CD1c-positive myeloid dendritic cell (primary cell): ENCODE results near the gene LGALS7.

Experiments
- DNase-seq: peaks from one replicate; pipeline ENCODE4 v3.0.0-alpha.2; 2016; ENCODE audit errors: extremely low spot score

Gene LGALS7

DNA sequence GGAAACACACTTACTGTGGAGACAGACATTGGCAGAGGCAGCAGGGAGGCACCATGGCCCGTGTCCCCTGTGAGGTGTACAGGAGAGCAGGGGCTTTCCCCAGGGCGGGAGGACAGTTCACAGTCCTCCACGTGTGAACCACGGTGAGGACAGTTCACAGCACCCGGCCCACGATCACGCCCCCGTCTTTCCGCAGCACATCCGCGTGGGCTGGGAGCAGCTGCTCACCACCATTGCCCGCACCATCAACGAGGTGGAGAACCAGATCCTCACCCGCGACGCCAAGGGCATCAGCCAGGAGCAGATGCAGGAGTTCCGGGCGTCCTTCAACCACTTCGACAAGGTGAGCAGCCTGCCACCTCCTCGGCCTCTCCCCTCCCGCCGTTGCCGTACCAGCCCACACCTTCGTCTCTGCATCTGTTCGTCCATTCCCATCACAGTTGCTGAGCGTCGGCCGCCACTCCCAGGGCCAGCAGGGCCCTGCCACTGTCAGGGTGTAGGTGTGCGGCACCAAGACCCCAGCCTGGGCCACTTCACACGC lies 46.5 kb downstream of the LGALS7 start:
- DNase-seq: no peak

DNA sequence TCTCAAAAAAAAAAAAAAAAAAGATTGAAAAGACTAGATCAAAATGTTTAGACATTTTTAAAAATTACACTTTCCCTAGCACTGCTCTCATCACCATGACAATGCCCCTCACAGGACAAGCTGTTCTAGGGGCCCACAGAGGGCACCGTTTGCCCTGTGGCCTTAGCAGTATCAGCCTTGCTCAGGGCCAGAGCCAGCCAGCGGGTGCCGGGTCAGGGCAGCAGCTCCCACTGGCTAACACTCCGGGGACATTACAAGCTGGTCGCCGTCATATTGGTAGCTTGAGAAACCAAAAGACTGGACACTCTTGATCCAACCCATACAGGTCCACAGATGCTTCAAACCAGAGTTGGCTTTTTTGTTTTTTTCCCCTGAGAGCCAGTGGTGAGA lies 47.0 kb downstream of the LGALS7 start:
- DNase-seq: no peak

DNA sequence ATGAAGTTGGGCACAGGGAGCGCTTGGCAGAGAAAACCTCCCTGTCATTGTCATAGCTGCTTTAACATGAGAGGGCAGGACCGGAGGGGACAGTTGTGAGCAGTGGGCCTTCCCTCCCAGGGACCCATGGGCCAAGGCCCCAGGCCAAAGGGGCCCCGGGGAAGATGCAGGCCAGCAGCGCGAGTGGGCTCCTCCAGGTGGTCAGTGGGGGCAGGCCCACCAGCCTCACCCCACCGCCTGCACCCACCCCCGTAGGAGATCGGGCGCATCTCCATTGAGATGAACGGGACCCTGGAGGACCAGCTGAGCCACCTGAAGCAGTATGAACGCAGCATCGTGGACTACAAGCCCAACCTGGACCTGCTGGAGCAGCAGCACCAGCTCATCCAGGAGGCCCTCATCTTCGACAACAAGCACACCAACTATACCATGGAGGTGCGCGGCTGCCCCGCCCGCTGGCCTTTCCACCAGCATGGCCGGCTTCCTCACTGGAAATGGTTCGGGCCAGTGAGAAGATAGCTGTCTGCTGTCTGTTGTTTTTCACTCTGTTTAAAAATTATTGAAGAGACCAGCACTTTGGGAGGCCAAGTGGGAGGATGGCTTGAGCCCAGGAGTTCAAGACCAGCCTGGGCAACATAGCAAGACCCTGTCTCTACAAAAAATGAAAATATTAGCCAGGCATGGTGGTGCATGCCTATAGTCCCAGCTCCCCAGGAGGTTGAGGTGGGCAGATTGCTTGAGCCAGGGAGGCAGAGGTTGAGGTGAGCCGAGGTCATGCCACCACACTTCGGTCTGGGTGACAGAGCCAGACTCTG lies 47.6 kb downstream of the LGALS7 start:
- no peak for DNase-seq

GRCh38 chr19:38723990-38724854 lies 49.1 kb downstream of the LGALS7 start:
- DNase-seq: no peak

DNA sequence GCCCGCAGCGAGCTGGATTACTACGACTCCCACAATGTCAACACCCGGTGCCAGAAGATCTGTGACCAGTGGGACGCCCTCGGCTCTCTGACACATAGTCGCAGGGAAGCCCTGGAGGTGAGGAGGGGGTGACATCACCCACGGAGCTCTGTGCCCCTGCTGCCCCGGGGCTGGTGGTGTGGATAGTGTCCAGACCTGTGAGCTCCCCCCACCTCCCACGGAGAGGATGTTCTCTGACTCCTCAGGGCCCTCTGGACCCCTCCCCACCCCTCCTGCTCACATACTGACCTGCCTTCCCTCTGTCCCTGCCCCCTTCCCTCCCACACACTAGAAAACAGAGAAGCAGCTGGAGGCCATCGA lies 49.7 kb downstream of the LGALS7 start:
- no peak for DNase-seq

GRCh38 chr19:38722947-38723605 lies 50.2 kb downstream of the LGALS7 start:
- no peak for DNase-seq

- DNase-seq: no peak
Observed at GRCh38 chr19:38721979-38722773, 51.1 kb downstream of the LGALS7 start.

DNA sequence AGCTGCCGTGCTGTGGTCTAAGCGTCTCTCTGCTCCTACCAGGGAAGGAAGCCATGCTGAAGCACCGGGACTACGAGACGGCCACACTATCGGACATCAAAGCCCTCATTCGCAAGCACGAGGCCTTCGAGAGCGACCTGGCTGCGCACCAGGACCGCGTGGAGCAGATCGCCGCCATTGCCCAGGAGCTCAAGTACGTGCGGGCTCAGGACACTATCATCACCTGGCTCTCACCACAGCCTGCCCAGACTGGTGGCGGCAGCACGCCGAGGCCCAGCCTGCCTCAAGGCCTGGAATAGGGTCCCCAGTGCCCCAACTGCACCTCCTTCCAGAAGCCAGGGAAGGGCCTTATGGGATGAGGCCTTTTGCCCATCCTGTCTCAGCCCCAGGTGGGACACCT lies 51.8 kb downstream of the LGALS7 start:
- DNase-seq: no peak
